Mesothelial cell of epicardium (in vitro differentiated cells): ENCODE measurements around the gene POU2F1. TPM values are rescaled to one million over a fixed set of nuclear protein-coding genes. Genes with fewer than 3 reads are reported as not detected.

ENCODE experiments used
- DNase-seq, 2 experiments: peaks; one replicate each; pipeline ENCODE4 v3.0.0; 2021; ENCODE audit warnings: low spot score in 2 of 2; ENCODE audit not compliant: unreplicated experiment in 2 of 2
- H3K27ac Mint-ChIP-seq: 2 replicates; pipeline ENCODE4 v1.8.0; 2021; ENCODE audit warnings: mixed read lengths
- H3K27me3 Mint-ChIP-seq: 2 replicates; pipeline ENCODE4 v1.8.0; 2021; ENCODE audit warnings: low read depth, mixed read lengths
- H3K36me3 Mint-ChIP-seq: 2 replicates; pipeline ENCODE4 v1.8.0; 2021; ENCODE audit warnings: mixed read lengths
- H3K4me1 Mint-ChIP-seq: 2 replicates; pipeline ENCODE4 v1.8.0; 2021; ENCODE audit warnings: mixed read lengths
- H3K4me3 Mint-ChIP-seq: 2 replicates; pipeline ENCODE4 v1.8.0; 2021; ENCODE audit warnings: mild to moderate bottlenecking, moderate library complexity, mixed read lengths
- H3K9me3 Mint-ChIP-seq: 2 replicates; pipeline ENCODE4 v1.8.0; 2021; ENCODE audit warnings: mixed read lengths
- CTCF ChIP-seq: fragments of 200-600 bp; sonication (generic); IDR thresholded peaks from one replicate; pipeline ENCODE4 v1.5.0; 2021; ENCODE audit warnings: antibody characterized with exemption; ENCODE audit not compliant: unreplicated experiment
- total RNA-seq: library from RNA; stranded (reverse); gene quantifications from 3 replicates; pipeline ENCODE4 v1.2.1, GENCODE V29; 2021

The POU2F1 gene
- total RNA-seq, 1 donor from 2014 or later: 32.8 TPM

DNA sequence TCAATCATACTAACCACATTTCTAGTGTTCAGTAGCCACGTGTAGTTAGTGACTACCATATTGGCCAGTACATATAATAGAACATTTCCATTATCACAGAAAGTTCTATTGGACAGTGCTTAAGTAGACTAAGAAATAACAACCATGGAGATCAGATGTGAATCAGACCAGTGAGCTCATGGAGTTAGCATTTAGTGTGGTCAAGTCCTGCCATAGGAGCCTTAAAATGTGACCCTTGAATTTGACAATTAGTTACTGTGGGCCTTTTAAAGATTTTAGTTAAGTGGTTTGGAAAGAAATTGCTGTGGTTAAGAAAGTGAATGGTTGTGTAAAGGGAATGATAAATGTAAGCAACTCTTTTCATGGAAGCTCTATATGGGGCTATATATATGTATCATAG is 123.4 kb downstream of the POU2F1 start:
- Mint-ChIP-seq H3K9me3 (peaks cover 8% of the 10 kb centered on the region), H3K4me3 (no peak overlapping the region), H3K36me3 (peaks cover 14% of the 10 kb centered on the region), H3K27ac (no peak overlapping the region), H3K27me3 (no peaks in the 10 kb centered on the region), H3K4me1 (no peaks in the 10 kb centered on the region)
- no peak for DNase-seq
- no peak for TF ChIP-seq CTCF

- DNase-seq: no peak
- Mint-ChIP-seq H3K4me1 (no peaks in the 10 kb centered on the region), H3K27ac (no peak overlapping the region), H3K27me3 (no peaks in the 10 kb centered on the region), H3K4me3 (no peak overlapping the region), H3K36me3 (peaks cover 12% of the 10 kb centered on the region), H3K9me3 (peaks cover 6% of the 10 kb centered on the region)
- no peak for TF ChIP-seq CTCF
Observed at GRCh38 chr1:167344615-167345385, 124.1 kb downstream of the POU2F1 start.

DNA sequence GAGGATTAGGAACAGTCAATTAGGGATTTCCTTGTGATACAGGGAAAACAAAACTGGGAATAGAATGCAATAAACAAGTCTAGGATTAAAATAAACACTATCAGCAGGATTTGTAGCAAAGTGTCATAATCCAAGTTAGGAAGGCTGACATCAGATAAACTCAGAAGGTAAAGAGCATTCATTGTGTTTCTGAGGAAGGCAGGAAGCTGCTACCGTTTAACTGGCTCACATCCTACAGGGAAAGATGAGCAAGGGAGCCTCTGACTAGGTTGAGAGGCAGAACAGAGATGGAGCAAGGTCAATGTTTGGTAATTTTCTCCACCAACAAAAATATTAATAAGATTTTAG is 124.7 kb downstream of the POU2F1 start:
- Mint-ChIP-seq H3K4me3 (no peak overlapping the region), H3K27ac (no peak overlapping the region), H3K36me3 (peaks cover 12% of the 10 kb centered on the region), H3K9me3 (peaks cover 6% of the 10 kb centered on the region), H3K4me1 (no peaks in the 10 kb centered on the region), H3K27me3 (no peaks in the 10 kb centered on the region)
- no peak for TF ChIP-seq CTCF
- DNase-seq: no peak

DNA sequence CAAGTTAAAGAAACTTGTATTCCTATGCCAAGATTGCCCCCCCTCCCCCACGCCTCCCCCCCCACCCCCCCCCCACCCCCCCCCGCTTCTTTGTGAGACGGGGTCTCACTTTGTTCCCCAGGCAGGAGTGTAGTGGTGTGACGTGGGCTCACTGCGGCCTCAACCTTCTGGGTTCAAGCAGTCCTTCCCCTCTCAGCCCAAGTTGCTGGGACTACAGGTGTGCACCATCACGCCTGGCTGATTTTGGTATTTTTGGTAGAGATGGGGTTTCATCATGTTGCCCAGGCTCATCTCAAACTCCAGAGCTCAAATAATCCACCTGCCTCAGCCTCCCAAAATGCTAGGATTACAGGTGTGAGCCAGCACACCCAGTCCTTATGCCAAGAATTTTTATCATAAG is 136.6 kb downstream of the POU2F1 start:
- peaks cover 26% of the 10 kb centered on the region for H3K9me3 Mint-ChIP-seq
- peaks cover 13% of the 10 kb centered on the region for H3K36me3 Mint-ChIP-seq
- no peak for TF ChIP-seq CTCF
- DNase-seq: no peak
- H3K27me3 Mint-ChIP-seq: no peaks in the 10 kb centered on the region
- no peak overlapping the region for H3K27ac Mint-ChIP-seq
- peaks cover 10% of the 10 kb centered on the region for H3K4me1 Mint-ChIP-seq
- H3K4me3 Mint-ChIP-seq: no peak overlapping the region

GRCh38 chr1:167359295-167359694 is 138.6 kb downstream of the POU2F1 start:
- H3K27me3 Mint-ChIP-seq: no peaks in the 10 kb centered on the region
- H3K36me3 Mint-ChIP-seq: peaks cover 11% of the 10 kb centered on the region
- H3K27ac Mint-ChIP-seq: no peak overlapping the region
- H3K9me3 Mint-ChIP-seq: peaks cover 23% of the 10 kb centered on the region
- DNase-seq: no peak
- TF ChIP-seq CTCF: no peak
- H3K4me1 Mint-ChIP-seq: no peaks in the 10 kb centered on the region
- no peak overlapping the region for H3K4me3 Mint-ChIP-seq
